IMR-90 (cell line): Measurements from ENCODE around the gene UBASH3A. TPM values are rescaled to one million over a fixed set of nuclear protein-coding genes. Genes with fewer than 3 reads are reported as not detected.

Experiments
- ATAC-seq: fragments of 200-7000 bp; cut with Tn5 transposase; 2 replicates; pipeline ENCODE4 v1.9.1; 2020; ENCODE audit warnings: low read depth, mild to moderate bottlenecking, moderate library complexity
- BruUV-seq: library from RNA; stranded (reverse); fragments of 400-500 nt; replicated peaks from 2 replicates; lab custom pipeline; 2021; lab: Mats Ljungman, UMichigan
- CTCF ChIA-PET: fragments of 300-600 bp; formaldehyde crosslinking; extraction: SDS; loops from one replicate; lab custom pipeline; 2021; ENCODE audit warnings: antibody characterized with exemption; lab: Yijun Ruan, JAX
- POLR2A ChIA-PET: fragments of 300-600 bp; sonication (Branson Sonifier 250); formaldehyde crosslinking; loops from one replicate; lab custom pipeline; 2022; ENCODE audit warnings: antibody characterized with exemption; ENCODE audit not compliant: unreplicated experiment; lab: Charles Lee
- DNase-seq: peaks from one replicate; pipeline ENCODE4 v3.0.0; 2013
- H2AFZ ChIP-seq: replicated peaks from 2 replicates; pipeline ENCODE3; 2013; ENCODE audit warnings: low read length, mild to moderate bottlenecking; ENCODE audit not compliant: poor library complexity
- H2AK5ac ChIP-seq: 2 replicates; pipeline ENCODE4 v1.6.1; 2013; ENCODE audit warnings: low read depth, low read length, inconsistent platforms
- H2AK9ac ChIP-seq: replicated peaks from 2 replicates; pipeline ENCODE3; 2013; ENCODE audit warnings: mild to moderate bottlenecking, low read depth, low read length, moderate library complexity; ENCODE audit not compliant: poor library complexity
- H2BK120ac ChIP-seq: 2 replicates; pipeline ENCODE4 v1.6.1; 2013; ENCODE audit warnings: low read depth, low read length, inconsistent platforms
- H2BK15ac ChIP-seq: 3 replicates; pipeline ENCODE4 v1.6.1; 2013; ENCODE audit warnings: low read depth, low read length, inconsistent platforms
- H2BK20ac ChIP-seq: 2 replicates; pipeline ENCODE4 v1.6.1; 2013; ENCODE audit warnings: low read depth, mild to moderate bottlenecking, inconsistent platforms, low read length, moderate library complexity
- H2BK5ac ChIP-seq: 2 replicates; pipeline ENCODE4 v1.6.1; 2013; ENCODE audit warnings: mild to moderate bottlenecking, low read depth, low read length, inconsistent platforms; ENCODE audit not compliant: poor library complexity, severe bottlenecking
- H3K14ac ChIP-seq: replicated peaks from 2 replicates; pipeline ENCODE4 v1.6.1; 2013; ENCODE audit warnings: low read depth, low read length, inconsistent platforms
- H3K18ac ChIP-seq: 2 replicates; pipeline ENCODE4 v1.6.1; 2013; ENCODE audit warnings: low read depth, low read length, control low read depth
- H3K23ac ChIP-seq: 2 replicates; pipeline ENCODE4 v1.6.1; 2013; ENCODE audit warnings: low read depth, low read length, inconsistent platforms
- H3K27ac ChIP-seq: 2 replicates; pipeline ENCODE4 v1.5.1; 2013; ENCODE audit warnings: mild to moderate bottlenecking, control low read depth, low read length; ENCODE audit not compliant: insufficient read depth
- H3K27me3 ChIP-seq: 2 replicates; pipeline ENCODE4 v1.6.1; 2013; ENCODE audit warnings: low read length; ENCODE audit not compliant: control insufficient read depth, insufficient read depth
- H3K36me3 ChIP-seq: 2 replicates; pipeline ENCODE4 v1.6.1; 2013; ENCODE audit warnings: low read length, mixed read lengths; ENCODE audit not compliant: control insufficient read depth, insufficient read depth
- H3K4ac ChIP-seq: 2 replicates; pipeline ENCODE4 v1.6.1; 2013; ENCODE audit warnings: low read depth, low read length, inconsistent platforms
- H3K4me1 ChIP-seq: 2 replicates; pipeline ENCODE4 v1.6.1; 2013; ENCODE audit warnings: low read length, mixed read lengths; ENCODE audit not compliant: control insufficient read depth, insufficient read depth
- H3K4me2 ChIP-seq: 2 replicates; pipeline ENCODE4 v1.6.1; 2013; ENCODE audit warnings: low read depth, mild to moderate bottlenecking, control low read depth, low read length, moderate library complexity
- H3K4me3 ChIP-seq: 2 replicates; pipeline ENCODE4 v1.5.1; 2013; ENCODE audit warnings: low read depth, mild to moderate bottlenecking, control low read depth, low read length, moderate library complexity; ENCODE audit not compliant: insufficient read depth
- H3K56ac ChIP-seq: 2 replicates; pipeline ENCODE4 v1.6.1; 2013; ENCODE audit warnings: low read length, inconsistent platforms; ENCODE audit not compliant: insufficient read depth; ENCODE audit errors: extremely low read depth
- H3K79me1 ChIP-seq, 2 experiments: 2 replicates each; pipeline ENCODE4 v1.6.1; 2013; ENCODE audit warnings: low read length in 2 of 2, inconsistent platforms in 1 of 2, low read depth in 1 of 2
- H3K9ac ChIP-seq: 2 replicates; pipeline ENCODE4 v1.6.1; 2013; ENCODE audit warnings: low read depth, low read length, control low read depth
- H3K9me1 ChIP-seq: 2 replicates; pipeline ENCODE4 v1.6.1; 2013; ENCODE audit warnings: low read length, inconsistent platforms; ENCODE audit not compliant: insufficient read depth
- H3K9me3 ChIP-seq: 2 replicates; pipeline ENCODE4 v1.6.1; 2013; ENCODE audit warnings: low read length; ENCODE audit not compliant: control insufficient read depth, insufficient read depth
- H4K20me1 ChIP-seq: 2 replicates; pipeline ENCODE4 v1.6.1; 2013; ENCODE audit warnings: low read length, inconsistent platforms; ENCODE audit not compliant: insufficient read depth
- H4K5ac ChIP-seq: 2 replicates; pipeline ENCODE4 v1.6.1; 2013; ENCODE audit warnings: mild to moderate bottlenecking, low read depth, low read length, control low read depth
- H4K8ac ChIP-seq, 2 experiments: 2 replicates each; pipeline ENCODE4 v1.6.1; 2013; ENCODE audit warnings: low read depth in 2 of 2, low read length in 2 of 2, control low read depth in 1 of 2, inconsistent platforms in 1 of 2
- H4K91ac ChIP-seq: 2 replicates; pipeline ENCODE4 v1.6.1; 2013; ENCODE audit warnings: low read depth, low read length, inconsistent platforms; ENCODE audit not compliant: insufficient read depth
- BHLHE40 ChIP-seq: fragments of 150-350 bp; IDR thresholded peaks from 2 replicates; pipeline ENCODE4 v1.6.1; 2016; ENCODE audit warnings: mild to moderate bottlenecking, low read depth, low read length
- CTCF ChIP-seq: conservative IDR thresholded peaks from 2 replicates; pipeline ENCODE4 v1.5.1; 2012; ENCODE audit warnings: mild to moderate bottlenecking, low read depth, low read length, improper control_type of control experiment
- FOS ChIP-seq: fragments of 150-350 bp; IDR thresholded peaks from 2 replicates; pipeline ENCODE4 v1.6.1; 2016; ENCODE audit warnings: low read depth, low read length
- MAZ ChIP-seq: IDR thresholded peaks from 2 replicates; pipeline ENCODE4 v1.6.1; 2012; ENCODE audit warnings: low read depth, mild to moderate bottlenecking, low read length, improper control_type of control experiment, moderate library complexity, borderline replicate concordance
- MXI1 ChIP-seq: IDR thresholded peaks from 2 replicates; pipeline ENCODE4 v1.6.1; 2012; ENCODE audit warnings: low read depth, mild to moderate bottlenecking, low read length, moderate library complexity, borderline replicate concordance
- NFE2L2 ChIP-seq: fragments of 150-350 bp; IDR thresholded peaks from 2 replicates; pipeline ENCODE4 v1.6.1; 2016; ENCODE audit warnings: low read depth, mild to moderate bottlenecking, low read length
- POLR2A ChIP-seq: IDR thresholded peaks from 2 replicates; pipeline ENCODE4 v1.6.1; 2012; ENCODE audit warnings: mild to moderate bottlenecking, low read depth, low read length
- RAD21 ChIP-seq: IDR thresholded peaks from 2 replicates; pipeline ENCODE4 v1.6.1; 2012; ENCODE audit warnings: low read length, improper control_type of control experiment
- RCOR1 ChIP-seq: IDR thresholded peaks from 2 replicates; pipeline ENCODE4 v1.6.1; 2012; ENCODE audit warnings: mild to moderate bottlenecking, low read length, improper control_type of control experiment; ENCODE audit not compliant: insufficient replicate concordance
- RFX5 ChIP-seq: IDR thresholded peaks from 2 replicates; pipeline ENCODE4 v1.8.0; 2012; ENCODE audit warnings: low read depth, mild to moderate bottlenecking, low read length, moderate library complexity
- SMC3 ChIP-seq: fragments of 150-350 bp; IDR thresholded peaks from 2 replicates; pipeline ENCODE4 v1.6.1; 2016; ENCODE audit warnings: low read depth, mild to moderate bottlenecking, antibody characterized with exemption, low read length, moderate library complexity
- USF2 ChIP-seq: fragments of 150-350 bp; IDR thresholded peaks from 2 replicates; pipeline ENCODE4 v1.6.1; 2017; ENCODE audit warnings: mild to moderate bottlenecking, antibody characterized with exemption, low read length, low read depth
- WGBS, 2 experiments: methylation state at CpG; one replicate each; pipeline versions ENCODE4 v1.1.5 to v1.1.7; 2013; ENCODE audit warnings: missing lambda C conversion rate in 2 of 2; ENCODE audit not compliant: insufficient read length in 1 of 2; ENCODE audit errors: extremely low coverage in 2 of 2; 5-methylcytosine and 5-hydroxymethylcytosine counted together
- dilution Hi-C: fragments of 300-500 bp; cut with HindIII; formaldehyde crosslinking; loops from one replicate; pipeline ENCODE4 v1.14.3; 2018; ENCODE audit warnings: low sequenced_read_pairs; ENCODE audit not compliant: unreplicated experiment
- in situ Hi-C: fragments of 300-500 bp; cut with MboI; formaldehyde crosslinking; loops from 3 replicates; pipeline ENCODE4 v1.14.3; 2019; ENCODE audit warnings: low sequenced_read_pairs, inconsistent platforms, mixed read lengths
- intact Hi-C: fragments of 100-400 bp; cut with micrococcal nuclease; formaldehyde crosslinking; loops from 2 replicates; pipeline ENCODE4 v1.10.0; 2022
- polyA plus RNA-seq, 3 experiments: library from polyadenylated mRNA; depleted of rRNA; stranded (reverse); fragments of >200 nt; gene quantifications; 2 replicates each; pipeline ENCODE4 v1.2.3, GENCODE V29; 2012; ENCODE audit warnings: low replicate concordance in 1 of 3
- total RNA-seq: library from RNA; depleted of rRNA; stranded (reverse); fragments of >200 nt; gene quantifications from 2 replicates; pipeline ENCODE4 v1.2.3, GENCODE V29; 2012
- TF ChIP-seq, protein P1 (sequence below): fragments of 150-350 bp; IDR thresholded peaks from 2 replicates; pipeline ENCODE4 v1.6.1; 2016; ENCODE audit warnings: low read depth, mild to moderate bottlenecking, low read length, moderate library complexity, borderline replicate concordance

Gene UBASH3A
- total and polyA plus RNA-seq, 2 of the 4 experiments (the other 2 are of a cell fraction) = not detected

DNA sequence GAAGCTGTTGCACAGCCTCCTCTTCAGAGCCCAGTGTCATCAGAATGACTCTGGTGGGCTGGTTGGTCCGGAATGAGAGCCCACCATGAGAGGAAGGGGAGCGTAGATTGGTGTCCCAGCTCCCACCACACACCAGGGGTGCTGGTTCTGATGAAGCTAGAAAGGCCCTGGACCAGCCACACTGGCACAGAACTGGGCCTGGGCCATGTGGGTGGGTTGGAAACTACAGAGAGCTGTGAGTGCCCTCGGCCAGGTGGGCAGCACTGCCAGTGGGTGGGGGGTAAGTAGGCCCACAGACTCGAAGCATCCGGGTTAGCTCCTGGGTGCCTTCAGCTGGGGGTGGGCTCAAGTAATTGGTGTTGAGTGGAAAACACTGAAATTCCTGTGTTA is 25.8 kb upstream of the UBASH3A start:
- Histone ChIP-seq H2BK20ac (no peak overlapping the region), H3K27ac (no peak overlapping the region), H2AK5ac (no peak overlapping the region), H3K79me1 (no peaks in the 10 kb centered on the region), H3K4me2 (no peak overlapping the region), H3K23ac (no peak overlapping the region), H3K9ac (no peak overlapping the region), H3K56ac (no peak overlapping the region), H3K27me3 (peaks cover 29% of the 10 kb centered on the region; the same call in 1 of the 2 replicates), H2BK5ac (no peak overlapping the region), H3K36me3 (no peaks in the 10 kb centered on the region), H3K18ac (no peak overlapping the region), H2BK120ac (no peak overlapping the region), H4K8ac (no peak overlapping the region), H3K4me3 (no peak overlapping the region), H3K14ac (no peak overlapping the region), H2AFZ (no peak overlapping the region), H4K5ac (no peak overlapping the region), H2BK15ac (no peak overlapping the region), H3K9me1 (no peaks in the 10 kb centered on the region), H3K4me1 (no peaks in the 10 kb centered on the region), H4K91ac (no peak overlapping the region), H3K9me3 (peaks cover 3% of the 10 kb centered on the region; the same call in 1 of the 2 replicates), H4K20me1 (no peaks in the 10 kb centered on the region), H2AK9ac (no peak overlapping the region), H3K4ac (no peak overlapping the region)
- intact Hi-C loops = no loop called here
- no TSS peak for BruUV-seq
- POLR2A ChIA-PET = no interaction called here
- WGBS, 2 experiments = no CpG with 5 or more reads among the region's 5 CpGs
- in situ Hi-C loops = no loop called here
- DNase-seq (no peak), ATAC-seq (no peak)
- dilution Hi-C loops = no loop called here
- TF ChIP-seq POLR2A = no peak
- no peak for TF ChIP-seq CTCF
- TF ChIP-seq MXI1 = no peak
- TF ChIP-seq, protein P1, sequence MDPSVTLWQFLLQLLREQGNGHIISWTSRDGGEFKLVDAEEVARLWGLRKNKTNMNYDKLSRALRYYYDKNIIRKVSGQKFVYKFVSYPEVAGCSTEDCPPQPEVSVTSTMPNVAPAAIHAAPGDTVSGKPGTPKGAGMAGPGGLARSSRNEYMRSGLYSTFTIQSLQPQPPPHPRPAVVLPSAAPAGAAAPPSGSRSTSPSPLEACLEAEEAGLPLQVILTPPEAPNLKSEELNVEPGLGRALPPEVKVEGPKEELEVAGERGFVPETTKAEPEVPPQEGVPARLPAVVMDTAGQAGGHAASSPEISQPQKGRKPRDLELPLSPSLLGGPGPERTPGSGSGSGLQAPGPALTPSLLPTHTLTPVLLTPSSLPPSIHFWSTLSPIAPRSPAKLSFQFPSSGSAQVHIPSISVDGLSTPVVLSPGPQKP = no peak
- TF ChIP-seq BHLHE40 = no peak
- no peak for TF ChIP-seq USF2
- no peak for TF ChIP-seq NFE2L2
- no peak for TF ChIP-seq RAD21
- no peak for TF ChIP-seq FOS
- TF ChIP-seq RFX5 = no peak
- no peak for TF ChIP-seq SMC3
- no peak for TF ChIP-seq MAZ
- no peak for TF ChIP-seq RCOR1
- CTCF ChIA-PET = no interaction called here
